ENCODE measurements around the gene PAPOLB.
A peak's percentile ranks its signal among the peaks of the same experiment; 100 is the strongest.

Gene PAPOLB

DNA sequence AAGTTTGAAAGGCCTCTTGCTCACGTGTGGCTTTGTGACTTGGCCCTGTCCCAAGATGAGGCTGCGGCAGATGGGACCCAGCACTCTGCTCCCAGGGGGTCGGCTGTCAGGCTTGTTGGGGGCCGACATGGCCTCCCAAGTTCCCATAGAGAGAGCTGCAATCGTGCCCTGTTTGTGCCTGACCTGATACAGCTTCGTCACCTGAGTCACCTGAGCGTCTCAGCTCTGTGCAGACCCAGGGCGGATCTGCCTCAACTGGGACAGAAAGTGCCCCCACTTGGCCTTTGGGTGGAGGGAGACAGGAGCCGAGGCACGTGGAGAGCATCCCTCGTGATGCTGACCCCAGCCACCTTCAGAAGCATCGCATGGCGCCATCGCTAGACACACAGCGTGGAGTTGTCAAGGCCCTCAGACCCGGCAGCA is 21.7 kb downstream of the PAPOLB start:
- DNase-seq, result no peak

DNA sequence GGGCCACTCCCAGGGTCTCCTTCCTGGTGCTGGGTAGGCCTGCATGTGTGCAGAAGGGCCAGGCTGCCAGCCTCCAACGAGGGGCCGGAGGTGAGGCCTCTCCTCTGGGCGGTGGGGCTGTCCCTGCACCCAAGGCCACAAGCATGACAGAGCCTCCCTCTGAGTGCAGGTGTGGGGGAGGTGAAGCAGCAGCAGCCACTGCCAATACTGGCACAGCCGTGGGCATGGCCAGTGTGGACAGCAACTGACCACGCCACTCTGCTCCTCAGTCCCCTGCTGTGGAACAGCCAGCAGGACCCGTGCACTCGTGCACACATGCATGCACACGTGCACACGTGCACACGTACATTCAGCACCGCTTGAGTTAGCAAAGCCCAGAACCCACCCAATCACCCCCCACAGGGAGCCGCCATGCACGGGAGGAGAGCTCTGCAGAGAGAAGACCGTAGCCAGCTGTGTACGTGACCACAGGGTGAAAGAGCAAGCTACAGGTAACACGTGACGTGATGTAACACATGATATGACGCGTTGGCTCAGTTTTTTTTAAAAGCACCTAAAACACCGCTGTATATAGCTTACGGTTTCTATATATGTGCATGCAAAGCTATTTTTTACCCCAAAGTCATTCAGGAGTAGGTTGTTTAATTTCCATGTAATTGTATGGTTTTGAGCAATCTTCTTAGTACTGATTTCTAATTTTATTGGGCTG is 23.1 kb downstream of the PAPOLB start:
- DNase-seq, result no peak

DNA sequence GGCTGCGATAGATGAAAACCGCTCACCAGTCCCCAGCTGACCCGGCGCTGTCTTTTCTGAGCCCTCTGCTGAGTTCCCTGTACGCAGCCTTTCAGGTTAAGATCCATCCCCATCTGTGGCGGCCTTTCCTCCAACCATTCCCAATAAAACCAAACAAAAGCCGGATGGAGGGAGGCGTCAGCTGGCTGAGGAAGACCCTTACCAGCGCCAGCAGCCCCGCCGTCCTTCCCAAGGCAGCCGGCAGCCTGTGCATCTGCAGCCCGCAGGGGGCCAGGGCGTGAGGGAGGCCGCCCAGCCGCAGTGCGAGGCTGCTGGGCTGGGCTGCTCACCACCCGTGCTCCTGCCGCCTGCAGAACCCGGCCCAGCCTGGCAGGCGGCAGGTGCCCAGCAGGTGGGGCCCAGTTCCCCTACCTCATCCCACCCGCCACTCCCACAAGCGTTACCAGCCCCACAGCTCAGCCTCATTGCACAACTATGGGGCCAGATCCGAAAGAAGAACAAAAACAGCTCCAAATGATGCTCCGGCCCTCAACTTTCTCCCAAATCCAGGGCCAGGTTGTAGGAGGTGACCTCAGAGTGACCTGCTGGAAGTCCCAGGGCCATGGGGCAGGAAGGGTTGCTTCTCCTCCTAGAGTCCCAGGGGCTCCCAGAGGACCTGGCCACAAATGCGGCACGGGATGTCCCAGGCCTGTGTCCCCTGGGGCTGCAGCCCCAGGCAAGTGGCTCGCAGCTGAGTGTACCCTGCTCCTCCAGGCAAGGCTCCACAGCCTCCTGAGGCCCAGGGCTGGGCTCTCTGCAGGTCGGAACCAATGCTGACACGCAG is 23.8 kb downstream of the PAPOLB start:
- no peak for DNase-seq

- no peak for DNase-seq
These were observed 24.6 kb downstream of the PAPOLB start for GRCh38 chr7:4837041-4837802.

GRCh38 chr7:4836206-4836661 is 25.6 kb downstream of the PAPOLB start:
- no peak for DNase-seq

- no peak for DNase-seq
These were observed 26.2 kb downstream of the PAPOLB start for GRCh38 chr7:4835398-4836205.

DNA sequence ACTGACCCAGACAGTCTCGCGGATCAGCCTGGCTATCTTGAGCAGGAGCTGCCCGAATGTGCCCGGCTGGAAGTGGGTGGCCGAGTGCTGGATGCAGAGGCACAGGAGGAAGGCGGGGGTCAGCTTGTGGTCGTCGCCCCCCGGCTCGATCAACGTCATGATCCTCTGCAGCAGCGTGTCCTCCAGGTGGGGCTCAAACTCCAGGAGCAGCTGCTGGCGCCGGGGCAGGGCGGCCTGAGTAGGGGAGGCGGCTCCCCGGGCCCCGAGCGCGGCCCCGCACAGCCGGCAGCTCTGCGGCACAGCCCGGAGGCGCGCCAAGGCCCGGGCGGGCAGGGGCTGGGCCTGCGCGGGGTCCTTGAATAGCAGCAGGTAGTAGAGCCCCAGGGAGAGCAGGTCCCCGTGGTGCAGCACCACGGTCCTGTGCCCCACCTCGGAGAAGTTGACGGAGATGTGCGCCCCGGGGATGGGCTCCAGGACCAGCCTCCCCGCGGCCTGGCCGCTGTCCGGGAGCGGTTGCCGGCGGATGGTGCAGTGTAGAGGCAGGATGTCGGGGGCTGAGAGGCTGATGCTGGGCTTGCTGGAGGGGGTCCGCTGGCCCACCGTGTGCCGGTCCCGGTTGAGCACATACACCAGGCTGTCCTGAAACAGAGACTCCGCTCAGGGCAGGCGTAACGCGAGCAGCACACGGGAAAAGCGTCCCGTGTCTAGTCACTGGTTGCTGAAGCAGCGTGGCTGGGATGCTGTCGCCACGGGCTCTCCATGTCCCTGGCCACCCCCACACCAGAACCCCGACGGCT is 27.0 kb downstream of the PAPOLB start:
- no peak for DNase-seq

DNA sequence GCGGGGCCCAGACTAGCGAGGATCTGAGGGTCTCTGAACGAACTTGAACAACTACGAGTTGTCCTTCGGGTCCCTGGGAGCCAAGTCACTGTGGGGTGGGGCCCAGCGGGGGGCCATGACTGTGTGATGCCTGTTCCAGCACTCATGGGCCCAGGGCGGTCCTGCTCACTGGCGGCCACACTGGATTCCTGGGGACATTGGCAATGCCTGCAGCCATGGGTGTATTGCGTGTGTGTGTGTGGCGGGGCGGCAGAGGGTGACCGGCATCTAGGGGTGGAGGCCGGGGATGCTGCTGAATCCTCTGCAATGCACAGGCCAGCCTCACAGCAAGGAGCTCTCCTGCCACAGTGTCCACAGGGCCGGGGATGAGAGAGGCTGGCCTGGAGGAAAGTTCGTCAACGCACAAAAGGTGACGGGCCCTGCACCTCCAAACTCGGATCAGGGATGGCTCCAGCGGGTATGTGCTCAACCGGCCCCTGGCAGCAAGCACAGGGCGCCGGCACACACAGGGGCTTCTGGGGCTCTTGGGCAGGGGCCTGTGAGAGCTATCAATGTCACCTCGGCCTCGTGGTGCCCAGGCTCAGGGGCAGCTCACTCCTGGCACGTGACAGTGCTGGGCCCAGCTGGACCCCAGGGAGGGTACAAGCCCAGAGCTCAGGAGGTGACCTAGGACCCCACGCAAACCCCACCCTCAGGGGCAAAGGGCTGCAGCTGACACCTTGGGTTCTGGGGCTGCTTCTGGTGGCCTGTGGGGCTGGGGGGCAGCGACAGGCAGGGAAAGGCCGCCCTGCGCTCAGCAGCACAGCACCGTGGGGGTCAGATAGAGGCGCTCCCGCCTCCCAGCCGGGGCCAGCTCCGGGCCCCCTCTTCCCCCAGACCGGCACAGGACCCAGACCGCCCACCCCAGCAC is 27.9 kb downstream of the PAPOLB start:
- DNase-seq, result no peak

DNA sequence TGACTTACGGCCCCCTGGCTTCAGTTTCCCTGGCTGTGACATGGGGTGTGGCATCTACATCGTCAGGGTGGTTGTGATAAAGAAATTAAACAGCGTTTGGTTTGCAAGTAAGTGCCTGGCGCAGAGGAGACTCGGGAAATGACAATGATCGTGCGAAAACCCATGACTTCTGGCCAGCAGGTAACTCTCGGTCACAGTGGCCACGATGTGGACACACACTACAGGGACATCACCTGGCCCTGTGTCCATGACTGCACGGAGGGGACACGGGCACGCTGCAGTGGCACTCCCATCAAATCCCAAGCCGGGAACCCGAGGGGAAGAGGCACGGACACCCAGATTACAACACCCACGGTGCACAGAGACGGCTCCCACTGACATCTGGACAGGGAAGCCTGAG is 28.7 kb downstream of the PAPOLB start:
- no peak for DNase-seq

GRCh38 chr7:4832711-4833110 is 29.1 kb downstream of the PAPOLB start:
- DNase-seq, result no peak

- no peak for DNase-seq
These were observed 29.9 kb downstream of the PAPOLB start for GRCh38 chr7:4831723-4832495.

- peak; percentile 57 to 63 for DNase-seq
These were observed 31.7 kb downstream of the PAPOLB start for GRCh38 chr7:4830176-4830575.

GRCh38 chr7:4828720-4829383 is 33.0 kb downstream of the PAPOLB start:
- DNase-seq, result no peak

DNA sequence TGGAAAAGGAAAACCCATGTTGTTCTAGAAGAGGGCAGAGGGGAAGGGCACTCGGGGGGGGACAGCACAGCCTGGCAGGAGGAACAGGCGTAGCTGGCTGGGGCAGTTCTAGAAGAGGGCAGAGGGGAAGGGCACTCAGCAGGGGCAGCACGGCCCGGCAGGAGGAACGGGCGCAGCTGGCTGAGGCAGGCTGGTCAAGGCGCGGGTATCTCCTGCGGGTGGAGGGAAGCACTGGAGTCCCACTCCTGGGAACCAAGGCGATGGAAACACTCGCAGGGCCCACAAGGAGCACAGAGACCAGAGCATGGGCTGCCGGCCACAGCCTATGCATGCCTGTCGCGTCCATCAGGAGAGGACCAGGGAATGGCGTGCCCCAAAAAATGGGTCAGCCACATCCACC is 36.7 kb downstream of the PAPOLB start:
- DNase-seq, result no peak

- no peak for DNase-seq
These were observed 37.6 kb downstream of the PAPOLB start for GRCh38 chr7:4824120-4824775.

- DNase-seq, result no peak
These were observed 38.2 kb downstream of the PAPOLB start for GRCh38 chr7:4823441-4824119.

DNA sequence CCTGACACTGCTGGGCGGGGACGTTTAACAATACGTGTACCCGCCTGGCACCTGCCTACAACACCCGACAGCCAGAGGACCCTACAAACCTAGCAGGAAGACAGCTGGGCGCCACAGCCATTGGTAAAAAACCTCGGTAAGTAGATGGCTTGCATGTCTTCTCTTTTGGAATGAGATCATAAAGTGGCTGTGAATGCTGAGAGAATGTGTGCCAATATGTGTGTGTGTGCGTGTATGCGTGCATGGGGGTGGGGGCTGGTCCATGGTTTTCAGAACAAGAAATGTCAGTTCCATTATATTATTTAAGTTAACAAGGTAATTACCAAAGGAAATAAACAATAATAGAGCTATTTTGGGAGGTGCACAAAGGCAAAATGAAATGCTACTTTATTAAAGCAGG is 39.2 kb downstream of the PAPOLB start:
- DNase-seq, result no peak

GRCh38 chr7:4820967-4821471 is 40.8 kb downstream of the PAPOLB start:
- no peak for DNase-seq
